K562 (cell line): ENCODE measurements around the gene FXR1. TPM values are rescaled to one million over a fixed set of nuclear protein-coding genes. Genes with fewer than 3 reads are reported as not detected.
A peak's percentile ranks its signal among the peaks of the same experiment; 100 is the strongest.

Experiments used
- ATAC-seq: fragments of 200-7000 bp; cut with Tn5 transposase; 3 replicates; pipeline ENCODE4 v1.9.1; 2020; ENCODE audit warnings: moderate library complexity
- BruUV-seq: library from RNA; stranded (reverse); fragments of 400-500 nt; replicated peaks from 2 replicates; lab custom pipeline; 2021; lab: Mats Ljungman, UMichigan
- CTCF ChIA-PET: fragments of 300-600 bp; formaldehyde crosslinking; extraction: SDS; loops from one replicate; lab custom pipeline; 2021; ENCODE audit warnings: low intra/inter-chr PET ratio; lab: Yijun Ruan, JAX
- POLR2A ChIA-PET: fragments of 300-600, 350-650 bp; sonication (Branson Sonifier 250); formaldehyde crosslinking; extraction: SDS; loops from one replicate; lab custom pipeline; 2021; ENCODE audit warnings: antibody characterized with exemption, inconsistent platforms; lab: Yijun Ruan, JAX
- DNase-seq, 4 experiments: peaks; one replicate each; pipeline versions ENCODE4 v3.0.0 to v3.0.0-alpha.2; 2011 to 2018; ENCODE audit warnings: low spot score in 3 of 4, mixed read lengths in 3 of 4; ENCODE audit errors: extremely low read depth in 1 of 4
- FAIRE-seq: peaks from 2 replicates; lab custom pipeline; 2011; peaks lifted over from hg19 to GRCh38; lab: Jason Lieb, UNC
- H2AFZ ChIP-seq: 2 replicates; pipeline ENCODE4 v1.6.0; 2011; ENCODE audit warnings: low read depth, low read length, control low read depth, inconsistent platforms
- H3K27ac ChIP-seq: fragments of 200-600 bp; 3 replicates; pipeline ENCODE4 v1.8.0; 2011; ENCODE audit warnings: low read depth, mild to moderate bottlenecking, control low read depth, inconsistent platforms, low read length, moderate library complexity, mixed read lengths; ENCODE audit errors: extremely low read depth
- H3K27me3 ChIP-seq, 2 experiments: fragments of 300-600 bp in 1 of 2; 2 replicates in 1 of 2; 3 replicates in 1 of 2; pipeline versions ENCODE4 v1.6.0 to v1.8.0; 2011; ENCODE audit warnings: inconsistent platforms in 2 of 2, low read length in 2 of 2, mild to moderate bottlenecking in 1 of 2, mixed read lengths in 1 of 2, moderate library complexity in 1 of 2; ENCODE audit not compliant: control insufficient read depth in 2 of 2, insufficient read depth in 2 of 2
- H3K36me3 ChIP-seq: fragments of 300-600 bp; 3 replicates; pipeline ENCODE4 v1.8.0; 2011; ENCODE audit warnings: mild to moderate bottlenecking, low read length, inconsistent platforms; ENCODE audit not compliant: control insufficient read depth, insufficient read depth
- H3K4me1 ChIP-seq, 2 experiments: fragments of 200-600 bp in 1 of 2; replicated peaks in 1 of 2; 2 replicates in 1 of 2; 3 replicates in 1 of 2; pipeline versions ENCODE4 v1.5.1 to v1.8.0; 2011; ENCODE audit warnings: inconsistent platforms in 2 of 2, low read length in 2 of 2, mild to moderate bottlenecking in 1 of 2, mixed read lengths in 1 of 2, moderate library complexity in 1 of 2; ENCODE audit not compliant: control insufficient read depth in 2 of 2, insufficient read depth in 2 of 2
- H3K4me2 ChIP-seq: 2 replicates; pipeline ENCODE4 v1.6.1; 2011; ENCODE audit warnings: low read length, control low read depth, inconsistent platforms, mixed read lengths; ENCODE audit not compliant: insufficient read depth
- H3K4me3 ChIP-seq: fragments of 200-600 bp; sonication (generic), shearing (Covaris generic); 2 replicates; pipeline ENCODE4 v1.5.1; 2016; ENCODE audit warnings: control low read depth, inconsistent platforms
- H3K79me2 ChIP-seq: fragments of 200-600 bp; 3 replicates; pipeline ENCODE4 v1.8.0; 2011; ENCODE audit warnings: low read length, inconsistent platforms; ENCODE audit not compliant: control insufficient read depth, insufficient read depth
- H3K9ac ChIP-seq, 2 experiments: 2 replicates each; pipeline versions ENCODE4 v1.6.0 to v1.6.1; 2011; ENCODE audit warnings: low read depth in 2 of 2, low read length in 2 of 2, control low read depth in 1 of 2, inconsistent platforms in 1 of 2, mild to moderate bottlenecking in 1 of 2, mixed read lengths in 1 of 2; ENCODE audit not compliant: insufficient read depth in 1 of 2
- H3K9me1 ChIP-seq: one replicate; pipeline ENCODE4 v1.6.0; 2011; ENCODE audit warnings: inconsistent platforms, mild to moderate bottlenecking, low read length, moderate library complexity; ENCODE audit not compliant: control insufficient read depth, insufficient read depth
- H3K9me3 ChIP-seq: replicated peaks from 2 replicates; pipeline ENCODE4 v1.5.1; 2011; ENCODE audit warnings: low read depth, low read length, inconsistent platforms; ENCODE audit not compliant: control insufficient read depth, insufficient read depth
- H4K20me1 ChIP-seq: replicated peaks from 2 replicates; pipeline ENCODE4 v1.6.1; 2011; ENCODE audit warnings: low read length, inconsistent platforms, mixed read lengths; ENCODE audit not compliant: control insufficient read depth, insufficient read depth
- ATF7 ChIP-seq: fragments of 450-650 bp; IDR thresholded peaks from 2 replicates; pipeline ENCODE4 v1.7.1; 2014; ENCODE audit warnings: mild to moderate bottlenecking, moderate library complexity
- C11orf30 ChIP-seq: fragments of 450-650 bp; IDR thresholded peaks from 2 replicates; pipeline ENCODE4 v1.6.1; 2016; ENCODE audit warnings: low read depth, mild to moderate bottlenecking
- MCM3 ChIP-seq: fragments of 450-650 bp; IDR thresholded peaks from 2 replicates; pipeline ENCODE4 v1.6.1; 2016
- RHOXF2B ChIP-seq: fragments of 250-450 bp; sonication (Bioruptor Pico); conservative IDR thresholded peaks from 2 replicates; pipeline ENCODE4 v1.5.1; 2021
- TEAD2 ChIP-seq: fragments of 450-650 bp; IDR thresholded peaks from 2 replicates; pipeline ENCODE4 v1.6.1; 2016; ENCODE audit warnings: missing genetic modification characterization, control low read depth, missing compliant biosample characterization
- ZNF133 ChIP-seq: fragments of 250-450 bp; sonication (Bioruptor Pico); IDR thresholded peaks from 2 replicates; pipeline ENCODE4 v1.4.0; 2020; ENCODE audit warnings: mild to moderate bottlenecking
- ZNF224 ChIP-seq: sonication (generic); formaldehyde crosslinking; IDR thresholded peaks from 2 replicates; pipeline ENCODE4 v1.8.0; 2022; ENCODE audit warnings: mild to moderate bottlenecking, missing genetic modification reagents
- ZNF316 ChIP-seq: fragments of 450-650 bp; IDR thresholded peaks from 2 replicates; pipeline ENCODE4 v1.6.1; 2016
- ZNF586 ChIP-seq: fragments of 450-650 bp; formaldehyde crosslinking; conservative IDR thresholded peaks from 2 replicates; pipeline ENCODE4 v1.4.0; 2020; ENCODE audit warnings: mild to moderate bottlenecking, moderate library complexity
- ZNF717 ChIP-seq: fragments of 250-450 bp; sonication (Bioruptor Pico); IDR thresholded peaks from 2 replicates; pipeline ENCODE4 v1.5.0; 2021
- WGBS: fragments of 100-300 bp; shearing (Covaris generic); methylation state at CpG from one replicate; pipeline ENCODE4 v1.1.6; 2016; ENCODE audit warnings: low coverage, mixed read lengths; ENCODE audit not compliant: insufficient coverage; ENCODE audit errors: missing lambda C conversion rate; 5-methylcytosine and 5-hydroxymethylcytosine counted together
- in situ Hi-C: fragments of 300-500 bp; cut with MboI; formaldehyde crosslinking; loops from 4 replicates; pipeline ENCODE4 v1.15.0; 2018; ENCODE audit warnings: inconsistent platforms, mixed read lengths
- intact Hi-C: fragments of 100-400 bp; cut with micrococcal nuclease; formaldehyde crosslinking; loops from 2 replicates; pipeline ENCODE4 v1.14.2; 2022
- polyA plus RNA-seq, 8 experiments: library from polyadenylated mRNA; depleted of rRNA in 4 of 8; stranded (reverse) in 5 of 8; unstranded in 3 of 8; fragments of >200 nt; fragmentation: Nextera tagmentation in 2 of 8; fragmentation: Illumina TruSeq in 1 of 8; extraction: Ambion mirVana in 2 of 8; extraction: Trizol in 1 of 8; gene quantifications; 2 replicates each; pipeline versions ENCODE4 v1.2.1 to v1.2.3, GENCODE V29; 2011 to 2014; ENCODE audit warnings: inconsistent platforms in 1 of 8, missing spikeins in 1 of 8
- total RNA-seq, 7 experiments: library from RNA; depleted of rRNA in 6 of 7; stranded (reverse); fragments of >200 nt in 6 of 7; fragmentation: Illumina TruSeq in 2 of 7; extraction: Trizol in 2 of 7; gene quantifications; 2 replicates each; pipeline versions ENCODE4 v1.2.1 to v1.2.3, GENCODE V29; 2011 to 2021; ENCODE audit warnings: low replicate concordance in 1 of 7

Gene FXR1
- total and polyA plus RNA-seq, 9 of the 15 experiments (the other 6 are each of a cell fraction or from before 2014, with no cell fraction given), result 59.4 to 177 (median 136) TPM

DNA sequence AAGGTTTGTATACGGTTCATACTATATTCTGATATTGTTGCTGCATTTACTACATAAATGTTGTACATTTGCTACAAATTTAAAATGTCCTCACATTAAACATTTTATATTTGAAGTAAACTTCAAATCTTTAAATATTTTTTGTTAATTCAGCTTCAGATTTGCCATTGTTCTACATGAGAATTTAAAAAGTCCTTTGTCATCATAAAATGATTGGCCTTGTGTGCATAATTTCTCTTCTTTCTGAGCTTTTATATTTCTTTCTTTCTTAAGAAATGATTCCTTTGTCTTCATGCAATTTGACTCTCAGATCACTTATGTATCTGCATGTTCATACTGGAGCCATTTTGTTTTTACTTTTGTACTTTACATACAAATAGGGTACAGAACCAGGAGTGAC lies 49.1 kb downstream of the FXR1 start:
- H3K36me3 ChIP-seq, result peaks cover 95% of the 10 kb centered on the region
- no peak overlapping the region for H3K4me3 ChIP-seq
- in situ Hi-C loops, result no loop called here
- BruUV-seq, result no TSS peak
- ChIA-PET CTCF (no interaction called here), POLR2A (interaction anchor here (1.2 to 1.3 kb wide), 2 partner anchors 11 to 14 kb away, joined by 3 read pairs; no protein-coding TSS in a partner anchor)
- H3K79me2 ChIP-seq, result no peaks in the 10 kb centered on the region
- no peaks in the 10 kb centered on the region for H3K4me1 ChIP-seq
- H3K9me3 ChIP-seq, result no peaks in the 10 kb centered on the region
- 100% methylated on average over 1 of the region's 1 CpG for WGBS
- intact Hi-C loops, result no loop called here
- H3K9ac ChIP-seq, result no peak overlapping the region
- H4K20me1 ChIP-seq, result no peaks in the 10 kb centered on the region
- H3K27ac ChIP-seq, result no peak overlapping the region
- H2AFZ ChIP-seq, result no peak overlapping the region
- no peaks in the 10 kb centered on the region for H3K27me3 ChIP-seq
- TF ChIP-seq ZNF586 (CRISPR knock-in tag) (no peak), C11orf30 (peak; percentile 37; the same call in 1 of the 2 replicates), ZNF316 (peak; percentile 71)
- TF ChIP-seq, all 486 proteins: peak for 2
- no peak for FAIRE-seq
- ATAC-seq, result no peak
- DNase-seq, result no peak
- Histone ChIP-seq H3K9me1 (no peaks in the 10 kb centered on the region), H3K4me2 (no peak overlapping the region)

DNA sequence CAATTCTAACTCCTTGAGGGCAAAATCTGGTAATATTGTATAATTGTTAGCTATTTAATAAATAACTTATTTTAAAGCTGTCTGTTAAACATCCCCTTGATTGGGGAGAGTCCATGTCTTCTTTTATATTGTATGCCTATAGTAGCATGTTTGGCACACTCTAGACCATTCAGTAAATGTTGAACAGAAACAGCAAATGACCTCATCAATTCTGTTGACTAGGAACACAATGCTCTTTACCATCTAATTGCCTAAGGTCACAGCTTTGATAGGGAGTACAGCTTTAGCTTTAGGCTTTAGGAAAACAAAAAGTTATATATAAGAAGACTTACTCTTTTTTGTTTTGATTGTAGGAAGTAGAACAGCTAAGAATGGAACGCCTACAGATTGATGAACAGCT lies 50.1 kb downstream of the FXR1 start:
- no peak for TF ChIP-seq ZNF224 (CRISPR knock-in tag)
- TF ChIP-seq ATF7, result no peak
- TF ChIP-seq RHOXF2B (CRISPR knock-in tag), result no peak
- no peak for TF ChIP-seq TEAD2
- no peak for TF ChIP-seq MCM3
- TF ChIP-seq ZNF717 (CRISPR knock-in tag), result no peak
- no peak for TF ChIP-seq ZNF133 (CRISPR knock-in tag)
- TF ChIP-seq, all 486 proteins: peak for 0

More for the DNA sequence above, 50.1 kb downstream of the FXR1 start:
- Histone ChIP-seq H3K9ac (no peak overlapping the region), H3K9me3 (no peaks in the 10 kb centered on the region), H3K79me2 (no peaks in the 10 kb centered on the region), H3K36me3 (peaks cover 96% of the 10 kb centered on the region), H3K4me1 (no peaks in the 10 kb centered on the region), H3K4me3 (no peak overlapping the region), H3K27ac (no peak overlapping the region), H4K20me1 (no peaks in the 10 kb centered on the region), H3K27me3 (no peaks in the 10 kb centered on the region), H2AFZ (no peak overlapping the region), H3K4me2 (no peak overlapping the region), H3K9me1 (no peaks in the 10 kb centered on the region)
- BruUV-seq, result no TSS peak
- in situ Hi-C loops (no loop called here), intact Hi-C loops (no loop called here)
- no peak for FAIRE-seq
- POLR2A ChIA-PET, result interaction anchor here (0.5 to 1.1 kb wide), 2 partner anchors 9 to 50 kb away, joined by 3 read pairs; partner anchors contain the start of gene FXR1
- DNase-seq, result no peak
- no peak for ATAC-seq
- CTCF ChIA-PET, result no interaction called here
- 100% methylated on average over 1 of the region's 1 CpG for WGBS
